GM19328 (cell line): ENCODE data around the gene OPA1.

Experiments
- ATAC-seq: cut with Tn5 transposase; IDR thresholded peaks from one replicate; pipeline ENCODE4 v1.9.1; 2021; ENCODE audit warnings: mild to moderate bottlenecking, moderate library complexity; ENCODE audit not compliant: unreplicated experiment

Gene OPA1

DNA sequence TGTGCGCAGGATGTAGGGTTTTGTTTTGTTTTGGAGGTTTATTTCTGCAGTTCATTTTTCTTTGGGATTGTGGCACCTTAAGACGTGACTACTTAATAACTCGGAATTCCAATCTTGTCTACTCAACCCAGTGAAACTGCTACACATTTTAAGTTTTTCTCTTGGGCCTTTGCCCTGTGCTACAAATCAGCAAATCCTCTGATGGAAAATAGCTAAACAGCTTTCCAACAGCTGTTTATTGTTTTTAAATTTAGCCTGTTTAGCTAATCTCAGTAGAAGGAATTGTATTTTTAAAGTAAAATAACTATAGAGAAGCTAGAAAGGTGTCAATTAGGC is 48.4 kb downstream of the OPA1 start:
- ATAC-seq = no peak

GRCh38 chr3:193645806-193646205 is 52.8 kb downstream of the OPA1 start:
- no peak for ATAC-seq

DNA sequence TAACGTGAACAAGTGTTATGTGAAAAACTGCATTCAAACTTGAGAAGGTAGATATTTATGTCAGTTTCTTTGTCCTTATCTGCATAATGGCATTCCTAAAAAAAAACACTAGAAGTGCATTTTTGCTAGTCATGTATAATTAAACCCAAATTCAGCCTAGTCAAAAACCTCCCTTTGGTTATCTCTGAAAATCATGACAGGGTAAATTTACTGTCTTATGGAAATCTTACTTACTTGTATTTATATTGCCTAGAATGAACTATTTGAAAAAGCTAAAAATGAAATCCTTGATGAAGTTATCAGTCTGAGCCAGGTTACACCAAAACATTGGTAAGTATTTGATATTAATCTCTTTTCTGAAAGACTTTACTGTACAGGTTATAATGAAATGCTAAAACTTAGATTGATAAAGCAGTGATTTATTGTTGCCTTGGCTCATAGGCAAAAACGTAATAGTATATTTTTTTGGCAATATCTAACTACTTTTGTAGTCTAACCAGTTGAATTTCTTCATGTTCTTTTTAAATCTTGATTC is 55.6 kb downstream of the OPA1 start:
- ATAC-seq = no peak

GRCh38 chr3:193650585-193650984 is 57.6 kb downstream of the OPA1 start:
- no peak for ATAC-seq

GRCh38 chr3:193655831-193656433 is 62.9 kb downstream of the OPA1 start:
- no peak for ATAC-seq

DNA sequence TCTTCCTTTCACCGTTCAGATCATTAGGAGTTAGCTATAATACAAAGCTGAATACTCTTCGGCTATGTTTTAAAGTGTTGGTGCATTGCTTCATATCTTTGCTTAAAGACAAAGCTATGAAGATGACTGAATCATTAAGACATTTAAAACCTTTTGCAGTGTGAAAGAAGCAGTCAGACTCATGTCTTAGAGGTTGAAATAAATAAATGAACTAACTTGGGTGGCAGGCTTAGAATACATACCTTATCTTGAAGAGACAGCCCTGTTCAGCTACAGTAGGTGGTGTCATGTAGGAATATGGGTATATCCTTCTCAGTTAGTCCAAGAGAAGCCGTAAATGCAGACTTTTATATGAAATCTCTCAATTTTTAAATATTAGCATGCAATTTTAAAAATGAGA is 63.4 kb downstream of the OPA1 start:
- no peak for ATAC-seq

DNA sequence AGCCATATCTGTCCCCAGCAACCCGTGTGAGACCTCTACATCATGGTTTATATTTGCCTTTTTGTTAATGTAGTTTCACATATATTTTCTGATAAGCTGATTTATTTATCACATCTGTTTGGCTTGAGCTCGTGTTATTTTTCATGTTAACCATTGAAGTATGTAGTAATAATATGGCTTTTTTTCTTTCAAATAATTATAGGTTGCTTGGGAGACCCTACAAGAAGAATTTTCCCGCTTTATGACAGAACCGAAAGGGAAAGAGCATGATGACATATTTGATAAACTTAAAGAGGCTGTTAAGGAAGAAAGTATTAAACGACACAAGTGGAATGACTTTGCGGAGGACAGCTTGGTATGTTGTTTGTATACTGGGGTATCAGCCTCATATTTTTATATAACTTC is 63.9 kb downstream of the OPA1 start:
- ATAC-seq = no peak

- ATAC-seq = no peak
These were observed 67.2 kb downstream of the OPA1 start for GRCh38 chr3:193660171-193660570.

- ATAC-seq = no peak
These were observed 67.8 kb downstream of the OPA1 start for GRCh38 chr3:193660698-193661411.

DNA sequence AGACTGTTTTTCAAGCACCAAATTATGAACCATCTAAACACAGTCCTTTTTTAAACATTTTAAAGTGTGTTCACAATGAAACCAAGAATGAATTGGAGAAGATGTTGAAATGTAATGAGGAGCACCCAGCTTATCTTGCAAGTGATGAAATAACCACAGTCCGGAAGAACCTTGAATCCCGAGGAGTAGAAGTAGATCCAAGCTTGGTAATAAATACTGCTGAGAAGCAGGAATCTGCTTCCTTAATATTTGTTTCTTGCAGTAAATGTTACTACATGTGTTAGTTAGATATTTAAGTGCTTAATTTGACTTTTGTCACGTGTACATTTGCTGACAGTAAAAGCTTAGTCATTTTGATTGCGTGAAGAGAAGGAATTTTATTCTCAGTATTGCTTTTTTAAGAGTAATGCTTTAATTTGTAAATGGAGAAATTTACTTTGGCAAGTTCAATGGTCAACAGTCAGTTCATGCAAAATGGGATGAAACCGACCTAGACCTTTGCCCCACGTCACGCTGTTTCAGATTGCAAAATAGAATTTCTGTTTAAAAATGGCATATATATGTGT is 69.8 kb downstream of the OPA1 start:
- no peak for ATAC-seq

DNA sequence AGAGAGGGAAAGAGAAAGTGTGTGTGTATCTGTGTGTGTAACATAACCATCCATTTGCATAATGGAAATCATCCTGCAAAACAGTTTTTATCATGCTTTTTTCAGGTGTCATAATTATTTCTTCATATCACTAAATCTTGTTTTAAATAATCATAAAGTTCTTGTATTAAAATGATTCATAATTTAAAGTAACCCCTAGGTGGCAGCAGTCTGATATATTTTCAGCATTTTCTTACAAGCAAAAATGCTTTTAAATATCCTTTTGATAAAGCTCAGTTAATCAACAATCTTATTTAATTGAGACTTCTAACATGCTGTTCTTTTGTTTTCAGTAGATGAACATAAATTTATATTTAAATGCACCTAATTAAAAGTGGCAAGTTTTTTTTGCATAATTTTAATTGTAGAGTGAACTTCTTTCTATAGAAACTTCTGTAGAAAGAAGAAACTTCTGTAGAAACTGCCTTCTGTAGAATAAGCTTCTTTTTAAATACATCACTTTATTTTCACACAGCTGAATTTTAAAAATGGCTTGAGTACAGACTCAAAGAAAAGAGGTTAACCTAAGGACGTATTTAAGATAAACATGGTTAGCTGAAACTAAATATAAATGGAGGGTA is 72.5 kb downstream of the OPA1 start:
- no peak for ATAC-seq

DNA sequence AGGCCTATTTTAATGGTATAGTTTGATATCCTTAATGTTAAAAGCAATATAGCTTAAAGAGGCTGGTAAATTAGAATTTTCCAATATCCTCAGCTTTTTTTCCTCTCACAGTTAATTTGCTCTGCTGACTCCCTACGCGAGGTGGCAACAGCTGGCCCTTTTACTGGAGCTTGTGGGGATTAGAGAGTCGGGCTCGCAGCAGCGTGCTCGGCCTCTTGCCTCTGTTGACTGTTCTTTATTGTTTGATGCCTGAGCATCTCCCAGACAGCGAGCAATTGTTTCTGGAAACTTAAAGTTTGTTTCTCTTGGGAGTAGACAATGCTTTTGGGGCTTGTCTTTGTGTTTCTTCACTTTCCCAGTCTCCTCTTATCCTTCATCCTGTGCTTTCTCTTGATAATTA is 80.8 kb downstream of the OPA1 start:
- no peak for ATAC-seq

DNA sequence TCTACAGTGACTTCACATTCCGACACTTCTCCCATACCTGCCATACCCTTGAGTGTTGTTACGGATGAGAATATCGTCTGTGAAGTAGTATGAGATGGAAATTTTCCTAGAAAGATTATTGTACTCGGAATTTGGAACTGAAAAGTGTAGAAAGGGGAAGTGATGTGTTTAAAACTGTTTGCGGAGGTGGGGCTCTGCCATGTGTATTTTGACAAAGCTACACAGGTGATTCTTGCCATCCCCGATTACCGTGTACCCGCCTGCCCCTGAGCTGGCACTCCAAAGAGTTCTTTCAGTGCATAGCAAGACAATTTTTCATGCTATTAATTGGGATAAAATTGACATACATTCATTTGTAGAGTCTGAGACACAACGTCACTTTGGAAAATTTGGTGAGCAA is 81.7 kb downstream of the OPA1 start:
- no peak for ATAC-seq

DNA sequence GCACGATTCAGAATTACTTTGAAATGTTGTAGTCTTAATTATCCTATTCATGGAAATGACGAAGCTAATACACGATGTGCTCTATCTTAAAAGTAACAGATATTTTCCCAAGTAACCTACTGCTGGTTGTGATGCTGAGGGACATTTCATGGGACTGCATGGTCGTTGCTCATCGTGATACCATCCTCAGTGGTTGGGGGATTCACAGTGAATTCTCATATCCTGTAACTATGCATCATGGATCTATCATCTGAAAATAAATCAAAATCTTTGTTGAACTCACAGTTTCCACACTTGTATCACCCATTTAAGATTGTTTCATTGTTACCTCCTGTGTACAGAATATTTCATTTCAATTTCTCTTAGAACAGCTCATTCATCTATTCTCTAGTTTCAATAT is 84.7 kb downstream of the OPA1 start:
- ATAC-seq = no peak

DNA sequence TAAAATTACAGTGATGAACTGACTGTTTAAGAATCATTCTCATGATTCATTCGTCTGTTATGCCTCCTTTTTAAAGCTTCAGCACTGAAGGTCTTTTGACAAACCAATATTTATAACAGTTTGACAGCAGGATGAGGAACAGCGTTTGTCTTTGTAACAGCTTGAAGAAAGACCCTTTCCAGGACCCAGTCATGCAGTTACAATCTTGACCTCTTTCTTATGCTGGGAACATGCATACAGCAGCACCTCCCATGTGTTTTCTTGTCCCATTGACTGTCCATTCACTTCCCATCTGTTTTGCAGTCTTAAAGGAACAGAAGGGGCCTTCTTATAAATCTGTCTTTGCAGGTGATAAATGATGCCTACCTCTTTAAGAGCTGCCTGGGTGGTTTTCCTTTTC is 87.2 kb downstream of the OPA1 start:
- ATAC-seq = no peak

- no peak for ATAC-seq
These were observed 88.6 kb downstream of the OPA1 start for GRCh38 chr3:193681631-193682030.

- ATAC-seq = no peak
These were observed 93.9 kb downstream of the OPA1 start for GRCh38 chr3:193686665-193687483.

DNA sequence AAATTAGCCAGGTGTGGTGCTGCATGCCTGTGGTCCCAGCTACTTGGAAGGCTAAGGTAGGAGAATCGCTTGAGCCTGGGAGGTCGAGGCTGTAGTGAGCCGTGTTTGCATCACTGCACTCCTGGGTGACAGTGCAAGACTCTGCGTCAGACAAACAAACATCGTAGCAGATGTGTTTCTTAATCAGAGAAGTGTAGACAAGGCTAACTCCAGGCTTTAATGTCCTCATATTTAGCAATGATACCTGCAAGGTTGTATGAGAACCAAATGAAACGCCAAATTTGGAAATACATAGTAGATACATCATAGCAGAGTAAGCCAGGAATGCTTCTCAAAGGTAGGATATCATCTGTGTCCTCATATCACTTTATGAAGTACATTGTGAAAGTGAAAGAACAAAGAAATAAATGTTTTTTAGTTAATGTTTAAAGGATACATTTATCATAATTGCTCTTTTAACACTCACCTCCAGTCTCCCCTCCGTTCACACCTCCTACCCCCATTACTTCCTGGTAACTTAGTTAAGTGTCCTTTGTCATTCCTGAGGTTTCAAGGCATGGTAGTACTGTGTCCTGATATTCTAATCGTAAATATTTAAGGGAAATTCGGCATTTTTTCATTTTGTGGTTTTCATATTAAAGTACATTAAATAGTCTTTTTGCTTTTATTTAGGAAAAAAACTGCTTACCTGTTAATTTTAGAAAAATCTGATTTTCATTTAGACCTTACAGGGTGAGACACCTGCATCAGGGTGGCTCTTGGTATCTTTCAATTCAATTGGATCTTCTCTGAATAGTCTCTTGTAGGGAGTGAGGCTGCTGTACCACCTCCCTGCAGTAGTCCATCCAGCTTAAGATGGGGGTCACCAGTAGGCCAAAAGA is 96.1 kb downstream of the OPA1 start:
- ATAC-seq = no peak

DNA sequence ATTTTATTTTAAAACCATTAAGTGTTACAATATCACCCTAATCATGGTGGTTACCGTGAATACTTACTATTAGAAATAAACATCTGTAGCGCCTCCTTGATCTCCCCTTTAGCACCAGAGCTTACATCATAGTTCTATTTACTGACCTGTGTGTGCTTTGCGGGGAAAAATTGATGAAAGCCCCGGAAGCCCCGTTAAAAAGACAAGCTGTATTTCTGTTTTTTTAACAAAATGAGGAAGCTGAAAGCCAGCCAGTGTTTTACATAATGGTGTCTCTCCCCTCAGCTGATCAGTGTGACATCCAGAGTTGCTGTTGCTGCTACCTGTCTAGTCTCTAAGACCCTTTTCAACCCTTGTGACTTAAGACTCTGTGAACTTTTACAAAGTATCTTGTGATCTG is 100.8 kb downstream of the OPA1 start:
- ATAC-seq = no peak

- ATAC-seq = no peak
These were observed 109.1 kb downstream of the OPA1 start for GRCh38 chr3:193701953-193702635.
